ENCODE results near the gene IGSF9B.

IGSF9B gene

GRCh38 chr11:133913761-133914160, 43.0 kb downstream of the IGSF9B start:
- DNase-seq: no peak
- in situ Hi-C loops (cut with MboI; ENCODE audit: low pct_unique_long_range_greater_than_20kb, low sequenced_read_pairs): no loop called here

GRCh38 chr11:133911171-133911570, 45.6 kb downstream of the IGSF9B start:
- DNase-seq: peak; percentile 29
- in situ Hi-C loops (cut with MboI; ENCODE audit: low pct_unique_long_range_greater_than_20kb, low sequenced_read_pairs): no loop called here

DNA sequence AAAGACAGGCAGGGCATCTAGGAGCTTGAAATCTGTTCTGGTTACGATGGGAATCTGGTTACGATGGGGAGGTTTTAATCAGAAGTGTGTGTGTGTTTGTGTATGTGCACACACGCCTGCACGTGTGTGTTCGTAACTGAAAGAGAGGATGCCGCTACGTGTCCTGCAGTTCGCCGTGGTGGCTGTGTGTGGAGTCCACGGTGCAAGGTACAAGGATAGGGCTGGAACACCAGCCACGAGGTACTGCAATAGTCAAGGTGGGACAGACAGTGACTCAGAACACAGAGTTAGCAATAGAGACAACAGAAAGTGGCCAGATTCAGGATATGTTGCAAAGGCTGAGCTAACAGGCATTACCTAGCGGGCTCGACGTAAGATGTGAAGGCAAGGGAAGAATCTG, 46.7 kb downstream of the IGSF9B start:
- DNase-seq: no peak
- in situ Hi-C loops (cut with MboI; ENCODE audit: low pct_unique_long_range_greater_than_20kb, low sequenced_read_pairs): no loop called here

DNA sequence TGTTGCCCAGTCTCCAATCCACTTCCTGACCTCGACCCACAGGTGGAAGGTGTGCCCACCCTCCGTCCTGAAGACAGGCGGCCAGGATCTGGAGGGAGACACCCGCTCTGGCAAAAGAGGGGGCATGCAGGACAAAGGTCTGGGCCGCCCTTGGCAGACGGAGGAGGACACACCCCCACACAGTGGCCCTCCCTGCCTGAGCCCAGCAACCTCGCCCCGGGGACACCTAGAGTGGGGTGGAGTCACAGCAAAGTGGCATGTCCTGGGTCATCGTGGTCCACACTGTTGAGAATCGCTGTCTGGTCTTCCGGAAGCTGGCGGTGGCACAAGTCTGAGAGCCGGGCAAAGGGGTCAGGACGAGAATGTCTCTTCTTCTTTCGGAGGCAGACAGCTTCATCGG, 47.9 kb downstream of the IGSF9B start:
- in situ Hi-C loops (cut with MboI; ENCODE audit: low pct_unique_long_range_greater_than_20kb, low sequenced_read_pairs): no loop called here
- DNase-seq: no peak

GRCh38 chr11:133907841-133908241, 48.9 kb downstream of the IGSF9B start:
- no peak for DNase-seq
- in situ Hi-C loops (cut with MboI; ENCODE audit: low pct_unique_long_range_greater_than_20kb, low sequenced_read_pairs): no loop called here

DNA sequence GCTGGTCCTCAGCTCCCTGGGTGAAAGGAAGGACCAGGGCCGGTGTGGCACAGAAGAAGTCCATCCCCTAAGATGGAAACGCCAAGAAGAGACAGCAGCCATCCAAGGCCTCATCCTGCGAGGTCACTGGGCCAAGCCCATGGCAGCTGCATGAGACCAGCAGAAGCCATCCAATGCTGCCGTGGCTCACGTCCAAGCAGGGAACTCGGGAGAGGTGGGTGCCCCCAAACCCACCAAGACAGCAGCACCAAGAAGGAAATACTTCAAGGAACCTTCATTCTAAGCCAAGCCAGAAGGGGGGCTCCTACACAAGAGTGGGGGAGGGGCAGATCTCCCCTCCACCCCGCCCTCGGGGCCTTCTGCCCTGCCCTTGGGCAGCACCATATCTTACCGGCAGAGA, 49.6 kb downstream of the IGSF9B start:
- no peak for DNase-seq
- in situ Hi-C loops (cut with MboI; ENCODE audit: low pct_unique_long_range_greater_than_20kb, low sequenced_read_pairs): no loop called here

DNA sequence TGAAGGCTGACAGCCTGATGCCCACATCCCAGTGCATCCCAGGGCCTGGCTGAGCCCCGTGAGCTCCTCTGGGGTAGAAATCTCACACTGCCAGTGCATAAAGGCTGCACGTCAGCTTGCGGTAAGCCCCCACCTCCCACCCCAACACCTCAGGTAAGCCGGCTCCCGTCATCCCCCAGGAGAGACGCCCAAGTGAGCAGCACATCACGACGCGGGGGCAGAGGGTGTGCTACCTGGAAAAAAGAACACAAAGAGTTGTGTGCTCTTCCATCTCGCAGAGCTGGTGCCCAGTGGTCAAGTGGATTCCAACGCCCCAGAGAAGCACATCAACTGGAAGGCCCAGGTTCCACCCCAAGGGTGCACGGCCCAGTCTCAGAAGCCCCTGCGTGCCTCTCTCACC, 50.0 kb downstream of the IGSF9B start:
- in situ Hi-C loops (cut with MboI; ENCODE audit: low pct_unique_long_range_greater_than_20kb, low sequenced_read_pairs): no loop called here
- DNase-seq: no peak

- in situ Hi-C loops (cut with MboI; ENCODE audit: low pct_unique_long_range_greater_than_20kb, low sequenced_read_pairs): no loop called here
- DNase-seq: no peak
These were observed 50.5 kb downstream of the IGSF9B start for GRCh38 chr11:133906241-133906640.

GRCh38 chr11:133905677-133906156, 51.1 kb downstream of the IGSF9B start:
- in situ Hi-C loops (cut with MboI; ENCODE audit: low pct_unique_long_range_greater_than_20kb, low sequenced_read_pairs): no loop called here
- peak; percentile 30 for DNase-seq

GRCh38 chr11:133904818-133905515, 51.8 kb downstream of the IGSF9B start:
- DNase-seq: no peak
- in situ Hi-C loops (cut with MboI; ENCODE audit: low pct_unique_long_range_greater_than_20kb, low sequenced_read_pairs): no loop called here

GRCh38 chr11:133903875-133904817, 52.6 kb downstream of the IGSF9B start:
- in situ Hi-C loops (cut with MboI; ENCODE audit: low pct_unique_long_range_greater_than_20kb, low sequenced_read_pairs): no loop called here

GRCh38 chr11:133903056-133903455, 53.7 kb downstream of the IGSF9B start:
- in situ Hi-C loops (cut with MboI; ENCODE audit: low pct_unique_long_range_greater_than_20kb, low sequenced_read_pairs): no loop called here
- no peak for DNase-seq

More at GRCh38 chr11:133903875-133904817, 52.6 kb downstream of the IGSF9B start:
- DNase-seq: no peak

- no peak for DNase-seq
- in situ Hi-C loops (cut with MboI; ENCODE audit: low pct_unique_long_range_greater_than_20kb, low sequenced_read_pairs): no loop called here
These were observed 54.3 kb downstream of the IGSF9B start for GRCh38 chr11:133902506-133902905.

GRCh38 chr11:133901999-133902398, 54.8 kb downstream of the IGSF9B start:
- no peak for DNase-seq
- in situ Hi-C loops (cut with MboI; ENCODE audit: low pct_unique_long_range_greater_than_20kb, low sequenced_read_pairs): no loop called here

DNA sequence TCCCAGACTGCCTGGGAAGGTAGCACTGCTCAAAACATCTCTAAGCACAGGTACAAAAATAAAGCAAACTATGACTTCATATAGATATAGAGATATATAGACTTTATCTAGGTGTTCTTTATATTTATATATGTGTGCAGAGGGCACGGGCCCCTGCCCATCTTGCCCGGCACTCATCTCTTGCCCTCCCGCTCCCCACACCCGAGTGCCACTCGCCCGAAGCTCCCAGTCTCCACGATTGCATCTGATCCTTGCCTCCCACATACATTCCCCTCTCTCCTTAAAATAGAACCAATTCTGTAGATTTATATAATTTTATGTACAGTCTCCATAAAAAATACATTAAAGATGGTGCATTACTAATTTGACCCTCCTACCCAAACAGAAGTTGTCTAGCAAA, 55.5 kb downstream of the IGSF9B start:
- DNase-seq: no peak
- in situ Hi-C loops (cut with MboI; ENCODE audit: low pct_unique_long_range_greater_than_20kb, low sequenced_read_pairs): no loop called here

GRCh38 chr11:133900176-133901105, 56.3 kb downstream of the IGSF9B start:
- DNase-seq: no peak
- in situ Hi-C loops (cut with MboI; ENCODE audit: low pct_unique_long_range_greater_than_20kb, low sequenced_read_pairs): no loop called here

- in situ Hi-C loops (cut with MboI; ENCODE audit: low pct_unique_long_range_greater_than_20kb, low sequenced_read_pairs): no loop called here
- no peak for DNase-seq
These were observed 58.0 kb downstream of the IGSF9B start for GRCh38 chr11:133898770-133899115.

GRCh38 chr11:133898031-133898769, 58.6 kb downstream of the IGSF9B start:
- no peak for DNase-seq
- in situ Hi-C loops (cut with MboI; ENCODE audit: low pct_unique_long_range_greater_than_20kb, low sequenced_read_pairs): no loop called here

GRCh38 chr11:133897331-133897650, 59.5 kb downstream of the IGSF9B start:
- in situ Hi-C loops (cut with MboI; ENCODE audit: low pct_unique_long_range_greater_than_20kb, low sequenced_read_pairs): no loop called here
- no peak for DNase-seq

Data from KBM-7 (cell line).